ENCODE results near the gene WDR35.

- TF ChIP-seq POLR2A (IDR thresholded peaks at IDR 0.05; ENCODE audit: low read depth, low read length) (no peak), POLR2AphosphoS5 (IDR thresholded peaks at IDR 0.05; ENCODE audit: low read depth, low read length) (no peak), POU2F2 (IDR thresholded peaks at IDR 0.05; ENCODE audit: low read depth, low read length) (no peak), SPI1 (IDR thresholded peaks at IDR 0.05; ENCODE audit: low read depth, low read length) (no peak), TAF1 (IDR thresholded peaks at IDR 0.05; ENCODE audit: low read depth, low read length) (no peak), PAX5 (IDR thresholded peaks at IDR 0.05; ENCODE audit: insufficient read depth, low read length, severe bottlenecking) (no peak)
Measured at GRCh38 chr2:19865151-19865550, 124.8 kb downstream of the WDR35 start.
